Aorta (tissue), 5 donors: ENCODE results near the gene NOL4L. TPM values are rescaled to one million over a fixed set of nuclear protein-coding genes. Genes with fewer than 3 reads are reported as not detected.
A peak's percentile ranks its signal among the peaks of the same experiment; 100 is the strongest.
"Not testable (repeated sequence)": the region's sequence is repeated elsewhere in the genome, so short reads cannot be mapped to it uniquely, and the experiment has no call there.

Experiments used
- ATAC-seq: fragments of 200-7000 bp; cut with Tn5 transposase; one replicate; pipeline ENCODE4 v1.9.1; 2022; ENCODE audit warnings: moderate library complexity; ENCODE audit not compliant: low FRiP score
- DNase-seq, 2 donors: peaks; one replicate each; pipeline ENCODE4 v3.0.0-alpha.2; 2020
- H3K27ac ChIP-seq, 2 donors: one replicate each; pipeline ENCODE4 v1.5.1; 2013; ENCODE audit warnings: low read length in 2 of 2, mild to moderate bottlenecking in 2 of 2, moderate library complexity in 2 of 2, control low read depth in 1 of 2, inconsistent platforms in 1 of 2, low read depth in 1 of 2
- H3K27me3 ChIP-seq, 2 donors: one replicate each; pipeline ENCODE4 v1.6.1; 2013; ENCODE audit warnings: control low read depth in 1 of 2, low read length in 1 of 2, mild to moderate bottlenecking in 1 of 2, moderate library complexity in 1 of 2; ENCODE audit not compliant: insufficient read depth in 2 of 2, control insufficient read depth in 1 of 2
- H3K36me3 ChIP-seq, 2 donors: one replicate each; pipeline ENCODE4 v1.6.1; 2013; ENCODE audit warnings: control low read depth in 1 of 2, low read length in 1 of 2, mild to moderate bottlenecking in 1 of 2; ENCODE audit not compliant: insufficient read depth in 2 of 2, control insufficient read depth in 1 of 2
- H3K4me1 ChIP-seq, 2 donors: one replicate each; pipeline ENCODE4 v1.6.1; 2013; ENCODE audit warnings: low read length in 2 of 2, control low read depth in 1 of 2, mild to moderate bottlenecking in 1 of 2, moderate library complexity in 1 of 2; ENCODE audit not compliant: insufficient read depth in 2 of 2, control insufficient read depth in 1 of 2
- H3K4me3 ChIP-seq, 2 donors: one replicate each; pipeline ENCODE4 v1.5.1; 2013; ENCODE audit warnings: low read length in 2 of 2, control low read depth in 1 of 2, mild to moderate bottlenecking in 1 of 2
- H3K9me3 ChIP-seq: one replicate; pipeline ENCODE4 v1.6.1; 2013; ENCODE audit warnings: mild to moderate bottlenecking, low read length; ENCODE audit not compliant: control insufficient read depth
- WGBS, 2 donors: extraction: QIAGEN DNeasy Blood & Tissue Kit; methylation state at CpG; one replicate each; pipeline ENCODE4 v1.1.7; 2013; 5-methylcytosine and 5-hydroxymethylcytosine counted together
- intact Hi-C, 2 donors: fragments of 100-400 bp; cut with DNase I; formaldehyde crosslinking; loops; one replicate each; pipeline versions ENCODE4 v1.14.2 to v1.15.0; 2022
- polyA plus RNA-seq, 2 donors: library from polyadenylated mRNA; stranded (reverse); fragments of 200-250 nt; gene quantifications; one replicate each; pipeline ENCODE4 v1.2.3, GENCODE V29; 2013
- total RNA-seq, 2 donors: library from RNA; stranded (reverse); fragmentation: NEBNext Ultra II Directional; extraction: Animal tissue kit (Norgen Biotek cat#: 25700); gene quantifications; one replicate each; pipeline ENCODE4 v1.2.1, GENCODE V29; 2021
- donor health status: healthy with polysubstance abuse.
- donor health status: Bipolar disorder and iron deficiency.
- donor health status: DM: no; HTN: no; CAD: no.
- donor health status: DM: no; HTN: no; CAD: no.
- donor health status: DM: yes; HTN: yes; CAD: no.

The NOL4L gene
- total and polyA plus RNA-seq, 4 donors = 2.3 to 29.5 (median 8.0) TPM

GRCh38 chr20:32602273-32602672, 17.1 kb upstream of the NOL4L start:
- no peak for ATAC-seq
- Histone ChIP-seq H3K9me3 (no peaks in the 10 kb centered on the region), H3K27ac (no peak overlapping the region), H3K27me3 (no peaks in the 10 kb centered on the region), H3K4me3 (no peak overlapping the region), H3K4me1 (no peaks in the 10 kb centered on the region), H3K36me3 (no peaks in the 10 kb centered on the region)
- whole genome bisulfite sequencing, 2 donors = 88 to 89% methylated on average over 11 of the region's 11 CpGs
- intact Hi-C loops = no loop called here
- DNase-seq = no peak

- no peaks in the 10 kb centered on the region for H3K9me3 ChIP-seq
- intact Hi-C loops = no loop called here
- DNase-seq (no peak), ATAC-seq (peak; percentile 8)
- no peak overlapping the region for H3K4me3 ChIP-seq
- no peaks in the 10 kb centered on the region for H3K36me3 ChIP-seq
- no peaks in the 10 kb centered on the region for H3K27me3 ChIP-seq
- no peak overlapping the region for H3K27ac ChIP-seq
- WGBS, 2 donors = 76 to 89% methylated on average over 7 of the region's 7 CpGs
- H3K4me1 ChIP-seq = no peaks in the 10 kb centered on the region
Measured at GRCh38 chr20:32600681-32601237, 15.6 kb upstream of the NOL4L start.

GRCh38 chr20:32599783-32600340, 14.7 kb upstream of the NOL4L start:
- no peak for ATAC-seq

GRCh38 chr20:32598606-32599005, 13.5 kb upstream of the NOL4L start:
- intact Hi-C loops = no loop called here
- H3K36me3 ChIP-seq = no peaks in the 10 kb centered on the region
- H3K4me1 ChIP-seq = no peaks in the 10 kb centered on the region
- H3K4me3 ChIP-seq = no peak overlapping the region
- 65 to 73% methylated on average over 7 of the region's 7 CpGs for WGBS, 2 donors
- ATAC-seq (no peak), DNase-seq (no peak)
- H3K27ac ChIP-seq = no peak overlapping the region
- no peaks in the 10 kb centered on the region for H3K9me3 ChIP-seq
- no peaks in the 10 kb centered on the region for H3K27me3 ChIP-seq

More at GRCh38 chr20:32599783-32600340, 14.7 kb upstream of the NOL4L start:
- no peak for DNase-seq
- no peaks in the 10 kb centered on the region for H3K9me3 ChIP-seq
- H3K27ac ChIP-seq = no peak overlapping the region
- WGBS, 2 donors = 83 to 85% methylated on average over 6 of the region's 6 CpGs
- no peaks in the 10 kb centered on the region for H3K36me3 ChIP-seq
- no peaks in the 10 kb centered on the region for H3K4me1 ChIP-seq
- intact Hi-C loops = no loop called here
- no peak overlapping the region for H3K4me3 ChIP-seq
- no peaks in the 10 kb centered on the region for H3K27me3 ChIP-seq

GRCh38 chr20:32597714-32598113, 12.6 kb upstream of the NOL4L start:
- no peak for ATAC-seq
- H3K27me3 ChIP-seq = no peaks in the 10 kb centered on the region
- DNase-seq = no peak
- H3K36me3 ChIP-seq = no peaks in the 10 kb centered on the region
- H3K27ac ChIP-seq = no peak overlapping the region
- H3K9me3 ChIP-seq = no peaks in the 10 kb centered on the region
- no peaks in the 10 kb centered on the region for H3K4me1 ChIP-seq
- intact Hi-C loops = no loop called here
- WGBS, 2 donors = 70 to 83% methylated on average over 7 of the region's 7 CpGs
- no peak overlapping the region for H3K4me3 ChIP-seq

- Histone ChIP-seq H3K27me3 (no peaks in the 10 kb centered on the region), H3K27ac (no peak overlapping the region), H3K36me3 (no peaks in the 10 kb centered on the region), H3K4me1 (no peaks in the 10 kb centered on the region), H3K9me3 (no peaks in the 10 kb centered on the region), H3K4me3 (no peak overlapping the region)
- 53 to 71% methylated on average over 2 of the region's 2 CpGs for WGBS, 2 donors
- no peak for DNase-seq
- intact Hi-C loops = no loop called here
- no peak for ATAC-seq
Measured at GRCh38 chr20:32596681-32597252, 11.6 kb upstream of the NOL4L start.

- no peak overlapping the region for H3K27ac ChIP-seq
- H3K36me3 ChIP-seq = no peaks in the 10 kb centered on the region
- intact Hi-C loops = no loop called here
- H3K27me3 ChIP-seq = no peaks in the 10 kb centered on the region
- H3K4me1 ChIP-seq = no peaks in the 10 kb centered on the region
- H3K4me3 ChIP-seq = no peak overlapping the region
- 85 to 91% methylated on average over 4 of the region's 4 CpGs for WGBS, 2 donors
- ATAC-seq = no peak
- DNase-seq = no peak
- H3K9me3 ChIP-seq = no peaks in the 10 kb centered on the region
Measured at GRCh38 chr20:32595143-32595542, 10.0 kb upstream of the NOL4L start.

GRCh38 chr20:32594669-32595068, 9.5 kb upstream of the NOL4L start:
- H3K27ac ChIP-seq, intact Hi-C loops, H3K36me3 ChIP-seq, ATAC-seq, H3K4me3 ChIP-seq, H3K4me1 ChIP-seq, DNase-seq, H3K9me3 ChIP-seq, H3K27me3 ChIP-seq: not testable (repeated sequence)
- 96% methylated on average over 5 of the region's 5 CpGs for WGBS, 2 donors

GRCh38 chr20:32594204-32594603, 9.1 kb upstream of the NOL4L start:
- intact Hi-C loops = no loop called here
- Histone ChIP-seq H3K27me3 (no peaks in the 10 kb centered on the region), H3K27ac (no peak overlapping the region), H3K4me3 (no peak overlapping the region), H3K9me3 (no peaks in the 10 kb centered on the region), H3K4me1 (no peaks in the 10 kb centered on the region), H3K36me3 (no peaks in the 10 kb centered on the region)
- DNase-seq (no peak), ATAC-seq (no peak)
- WGBS, 2 donors = 96 to 99% methylated on average over 5 of the region's 5 CpGs
